CD14-positive monocyte (primary cell): ENCODE results near the gene ZFP92. TPM values are rescaled to one million over a fixed set of nuclear protein-coding genes. Genes with fewer than 3 reads are reported as not detected.

Source experiments
- DNase-seq, 3 donors: peaks; one replicate each; pipeline ENCODE4 v3.0.0-alpha.2; 2011 to 2022
- H2AFZ ChIP-seq: 2 replicates; pipeline ENCODE4 v1.6.0; 2012; ENCODE audit warnings: mild to moderate bottlenecking, low read depth, low read length, inconsistent platforms; ENCODE audit not compliant: insufficient read depth, poor library complexity, severe bottlenecking
- H3K27ac ChIP-seq, 2 donors: 1 replicate in 1 of 2; 2 replicates in 1 of 2; pipeline ENCODE4 v1.5.1; 2012 to 2013; ENCODE audit warnings: low read length in 2 of 2, control low read depth in 1 of 2, inconsistent platforms in 1 of 2, low read depth in 1 of 2, mild to moderate bottlenecking in 1 of 2
- H3K27me3 ChIP-seq, 2 donors: one replicate each; pipeline versions ENCODE4 v1.6.0 to v1.6.1; 2011 to 2013; ENCODE audit warnings: low read length in 2 of 2; ENCODE audit not compliant: control insufficient read depth in 2 of 2, insufficient read depth in 2 of 2
- H3K36me3 ChIP-seq, 2 donors: replicated peaks in 1 of 2; 1 replicate in 1 of 2; 2 replicates in 1 of 2; pipeline versions ENCODE4 v1.5.1 to v1.6.1; 2012 to 2013; ENCODE audit warnings: low read length in 2 of 2, control low read depth in 1 of 2, inconsistent platforms in 1 of 2, mild to moderate bottlenecking in 1 of 2; ENCODE audit not compliant: insufficient read depth in 2 of 2, control insufficient read depth in 1 of 2
- H3K4me1 ChIP-seq, 2 donors: 1 replicate in 1 of 2; 2 replicates in 1 of 2; pipeline versions ENCODE4 v1.5.1 to v1.6.1; 2012 to 2013; ENCODE audit warnings: low read length in 2 of 2, control low read depth in 1 of 2, inconsistent platforms in 1 of 2, mild to moderate bottlenecking in 1 of 2, moderate library complexity in 1 of 2; ENCODE audit not compliant: insufficient read depth in 2 of 2, control insufficient read depth in 1 of 2
- H3K4me2 ChIP-seq: replicated peaks from 2 replicates; pipeline ENCODE3; 2012; ENCODE audit warnings: low read length, moderate library complexity, mild to moderate bottlenecking; ENCODE audit not compliant: poor library complexity, severe bottlenecking; ENCODE audit errors: extremely low read depth
- H3K4me3 ChIP-seq, 3 experiments: fragments of 200-600 bp in 1 of 3; sonication (generic) in 1 of 3; replicated peaks in 1 of 3; 1 replicate in 2 of 3; 2 replicates in 1 of 3; pipeline ENCODE4 v1.5.1; 2011 to 2013; ENCODE audit warnings: low read length in 3 of 3, mild to moderate bottlenecking in 3 of 3, control low read depth in 2 of 3, low read depth in 2 of 3, inconsistent platforms in 1 of 3, moderate library complexity in 1 of 3
- H3K79me2 ChIP-seq: 2 replicates; pipeline ENCODE4 v1.6.0; 2012; ENCODE audit warnings: mild to moderate bottlenecking, control low read depth, inconsistent platforms, low read length, moderate library complexity; ENCODE audit not compliant: insufficient read depth
- H3K9ac ChIP-seq: 2 replicates; pipeline ENCODE4 v1.6.0; 2017; ENCODE audit warnings: low read length, mild to moderate bottlenecking; ENCODE audit not compliant: insufficient read depth, poor library complexity, severe bottlenecking
- H3K9me3 ChIP-seq, 2 donors: replicated peaks in 1 of 2; 1 replicate in 1 of 2; 2 replicates in 1 of 2; pipeline versions ENCODE4 v1.5.1 to v1.6.1; 2012 to 2013; ENCODE audit warnings: low read length in 2 of 2, control low read depth in 1 of 2; ENCODE audit not compliant: control insufficient read depth in 1 of 2, insufficient read depth in 1 of 2
- H4K20me1 ChIP-seq: 2 replicates; pipeline ENCODE4 v1.6.0; 2012; ENCODE audit warnings: mild to moderate bottlenecking, low read length, control low read depth, moderate library complexity; ENCODE audit not compliant: insufficient read depth
- H3K27ac Mint-ChIP-seq, 7 donors: one replicate each; pipeline ENCODE4 v1.8.0; 2020; ENCODE audit warnings: mild to moderate bottlenecking in 7 of 7, mixed read lengths in 7 of 7, moderate library complexity in 6 of 7, inconsistent platforms in 2 of 7
- H3K27me3 Mint-ChIP-seq, 3 donors: one replicate each; pipeline ENCODE4 v1.8.0; 2021 to 2022; ENCODE audit warnings: low read depth in 3 of 3, mild to moderate bottlenecking in 3 of 3, mixed read lengths in 3 of 3, moderate library complexity in 3 of 3, inconsistent platforms in 1 of 3
- H3K36me3 Mint-ChIP-seq, 2 donors: one replicate each; pipeline ENCODE4 v1.8.0; 2020; ENCODE audit warnings: mixed read lengths in 2 of 2, inconsistent platforms in 1 of 2, mild to moderate bottlenecking in 1 of 2
- H3K4me1 Mint-ChIP-seq: one replicate; pipeline ENCODE4 v1.8.0; 2020; ENCODE audit warnings: mild to moderate bottlenecking, mixed read lengths
- H3K4me3 Mint-ChIP-seq, 2 donors: one replicate each; pipeline ENCODE4 v1.8.0; 2020; ENCODE audit warnings: mild to moderate bottlenecking in 2 of 2, mixed read lengths in 2 of 2, moderate library complexity in 1 of 2
- H3K9me3 Mint-ChIP-seq, 7 donors: one replicate each; pipeline ENCODE4 v1.8.0; 2020 to 2022; ENCODE audit warnings: mixed read lengths in 7 of 7, mild to moderate bottlenecking in 6 of 7, moderate library complexity in 6 of 7, inconsistent platforms in 2 of 7
- WGBS: methylation state at CpG from one replicate; pipeline ENCODE4 v1.1.5; 2013; ENCODE audit warnings: missing lambda C conversion rate; ENCODE audit not compliant: insufficient coverage; 5-methylcytosine and 5-hydroxymethylcytosine counted together
- intact Hi-C, 2 donors: fragments of 100-400 bp; cut with micrococcal nuclease; formaldehyde crosslinking; loops; one replicate each; pipeline versions ENCODE4 v1.15.0 to v1.15.1; 2023
- polyA plus RNA-seq, 3 donors: library from polyadenylated mRNA; depleted of rRNA in 1 of 3; unstranded in 2 of 3; stranded (reverse) in 1 of 3; fragments of 300-500 nt in 2 of 3; fragments of >200 nt in 1 of 3; fragmentation: Illumina TruSeq in 2 of 3; gene quantifications; 1 replicate in 2 of 3; 2 replicates in 1 of 3; pipeline ENCODE4 v1.2.3, GENCODE V29; 2012 to 2021
- TF ChIP-seq, protein P1 (sequence below): fragments of 200-600 bp; IDR thresholded peaks from one replicate; pipeline ENCODE4 v1.8.0; 2022; ENCODE audit warnings: antibody characterized with exemption, mild to moderate bottlenecking

The ZFP92 gene
- polyA plus RNA-seq, 3 donors, result 0.04 to 0.96 (median 0.13) TPM

DNA sequence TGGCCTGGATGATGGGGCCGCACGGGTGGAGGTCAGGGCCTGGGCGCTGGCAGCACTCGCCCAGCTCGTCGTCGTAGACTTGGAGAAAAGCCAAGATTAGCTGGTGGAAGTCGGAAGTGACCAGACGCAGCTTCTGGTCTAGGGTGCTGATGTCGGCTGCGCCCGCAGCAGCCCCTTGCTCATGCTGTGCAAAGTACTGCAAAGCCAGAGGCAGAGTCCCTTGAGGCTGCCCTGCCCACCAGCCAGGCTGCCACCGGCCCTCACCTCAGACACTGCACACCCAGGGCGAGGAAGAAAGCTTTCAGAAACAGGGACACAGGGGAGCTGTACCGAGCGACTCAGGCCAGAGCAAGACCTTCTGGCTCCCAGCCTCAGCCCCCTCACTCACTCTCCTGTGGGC lies 44.3 kb downstream of the ZFP92 start:
- TF ChIP-seq, protein P1, sequence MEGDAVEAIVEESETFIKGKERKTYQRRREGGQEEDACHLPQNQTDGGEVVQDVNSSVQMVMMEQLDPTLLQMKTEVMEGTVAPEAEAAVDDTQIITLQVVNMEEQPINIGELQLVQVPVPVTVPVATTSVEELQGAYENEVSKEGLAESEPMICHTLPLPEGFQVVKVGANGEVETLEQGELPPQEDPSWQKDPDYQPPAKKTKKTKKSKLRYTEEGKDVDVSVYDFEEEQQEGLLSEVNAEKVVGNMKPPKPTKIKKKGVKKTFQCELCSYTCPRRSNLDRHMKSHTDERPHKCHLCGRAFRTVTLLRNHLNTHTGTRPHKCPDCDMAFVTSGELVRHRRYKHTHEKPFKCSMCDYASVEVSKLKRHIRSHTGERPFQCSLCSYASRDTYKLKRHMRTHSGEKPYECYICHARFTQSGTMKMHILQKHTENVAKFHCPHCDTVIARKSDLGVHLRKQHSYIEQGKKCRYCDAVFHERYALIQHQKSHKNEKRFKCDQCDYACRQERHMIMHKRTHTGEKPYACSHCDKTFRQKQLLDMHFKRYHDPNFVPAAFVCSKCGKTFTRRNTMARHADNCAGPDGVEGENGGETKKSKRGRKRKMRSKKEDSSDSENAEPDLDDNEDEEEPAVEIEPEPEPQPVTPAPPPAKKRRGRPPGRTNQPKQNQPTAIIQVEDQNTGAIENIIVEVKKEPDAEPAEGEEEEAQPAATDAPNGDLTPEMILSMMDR, result no peak
- no CpG with 5 or more reads among the region's 16 CpGs for WGBS
- Mint-ChIP-seq H3K27me3 (peaks cover 0 to 7% (median 0%) of the 10 kb centered on the region in 3 donors), H3K36me3 (peaks cover 37 to 57% of the 10 kb centered on the region in 2 donors), H3K4me1 (no peaks in the 10 kb centered on the region), H3K27ac (no peak overlapping the region), H3K4me3 (no peak overlapping the region), H3K9me3 (no peaks in the 10 kb centered on the region)
- H3K4me1 ChIP-seq, result no peaks in the 10 kb centered on the region
- intact Hi-C loops, result no loop called here
- H3K9ac ChIP-seq, result no peak overlapping the region
- no peak overlapping the region for H2AFZ ChIP-seq
- no peak overlapping the region for H3K4me3 ChIP-seq
- H3K36me3 ChIP-seq, result peaks cover 57 to 65% of the 10 kb centered on the region in 2 donors
- no peaks in the 10 kb centered on the region for H3K27me3 ChIP-seq
- no peaks in the 10 kb centered on the region for H3K9me3 ChIP-seq
- no peak overlapping the region for H3K27ac ChIP-seq
- no peaks in the 10 kb centered on the region for H4K20me1 ChIP-seq
- H3K4me2 ChIP-seq, result no peak overlapping the region
- no peaks in the 10 kb centered on the region for H3K79me2 ChIP-seq
- DNase-seq, result no peak

DNA sequence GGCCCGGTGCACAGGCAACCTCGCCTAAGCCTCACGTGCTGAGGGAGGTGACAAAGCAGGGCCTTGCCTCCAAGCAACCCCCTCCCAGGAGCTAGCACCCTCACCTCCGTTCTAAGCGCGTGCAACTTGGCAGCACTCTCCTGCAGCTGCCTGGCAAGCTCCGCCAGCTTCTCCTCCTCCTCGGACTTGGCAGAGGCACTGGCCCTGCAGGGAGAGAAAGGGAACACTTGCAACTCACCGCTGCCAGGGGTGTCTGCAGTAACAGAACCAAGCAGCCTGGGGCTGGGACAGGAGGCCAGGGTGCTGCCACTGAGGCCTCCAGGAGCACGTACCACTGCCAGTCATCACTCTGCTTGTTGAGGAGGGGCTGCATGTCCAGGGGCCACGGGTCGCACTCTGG lies 44.9 kb downstream of the ZFP92 start:
- no peaks in the 10 kb centered on the region for H3K9me3 Mint-ChIP-seq
- peaks cover 0 to 6% (median 0%) of the 10 kb centered on the region in 3 donors for H3K27me3 Mint-ChIP-seq
- no peak overlapping the region for H3K4me2 ChIP-seq
- no peaks in the 10 kb centered on the region for H3K79me2 ChIP-seq
- no peaks in the 10 kb centered on the region for H3K4me1 Mint-ChIP-seq
- no peak overlapping the region for H3K9ac ChIP-seq
- no peaks in the 10 kb centered on the region for H3K4me1 ChIP-seq
- intact Hi-C loops, result no loop called here
- no peaks in the 10 kb centered on the region for H3K27me3 ChIP-seq
- no peak for DNase-seq
- H2AFZ ChIP-seq, result no peak overlapping the region
- H3K36me3 Mint-ChIP-seq, result peaks cover 34 to 59% of the 10 kb centered on the region in 2 donors
- H3K27ac ChIP-seq, result no peak overlapping the region
- H3K36me3 ChIP-seq, result peaks cover 54 to 59% of the 10 kb centered on the region in 2 donors
- H4K20me1 ChIP-seq, result no peaks in the 10 kb centered on the region
- H3K4me3 ChIP-seq, result no peak overlapping the region
- TF ChIP-seq, protein P1, result no peak
- 100% methylated on average over 1 of the region's 12 CpGs for WGBS
- H3K9me3 ChIP-seq, result no peaks in the 10 kb centered on the region
- H3K27ac Mint-ChIP-seq, result no peak overlapping the region
- no peak overlapping the region for H3K4me3 Mint-ChIP-seq
